GM21576 (cell line): ENCODE measurements around the gene RBM25.
"Not testable (repeated sequence)": the region's sequence is repeated elsewhere in the genome, so short reads cannot be mapped to it uniquely, and the experiment has no call there.

Experiments
- ATAC-seq: cut with Tn5 transposase; IDR thresholded peaks from one replicate; pipeline ENCODE4 v1.9.1; 2021; ENCODE audit warnings: mild to moderate bottlenecking, moderate library complexity; ENCODE audit not compliant: unreplicated experiment

Gene RBM25

DNA sequence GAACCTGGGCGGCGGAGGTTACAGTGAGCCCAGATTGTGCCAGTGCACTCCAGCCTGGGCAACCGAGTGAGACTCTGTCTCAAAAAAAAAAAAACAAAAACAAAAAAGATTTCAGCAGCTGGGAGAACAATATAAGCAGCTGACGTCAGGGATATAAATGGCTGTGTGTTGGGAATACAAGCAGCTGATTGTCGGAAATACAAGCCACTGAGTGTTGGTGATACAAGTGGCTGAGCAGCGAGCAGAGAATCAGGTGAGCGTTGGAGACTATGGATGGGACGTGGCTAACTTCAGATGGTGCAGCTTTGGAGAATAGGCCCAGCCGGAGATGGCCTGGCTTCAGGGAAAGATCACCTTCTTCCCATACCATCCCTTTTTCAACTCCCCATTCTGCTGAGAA is 109.9 kb downstream of the RBM25 start:
- ATAC-seq, result no peak

DNA sequence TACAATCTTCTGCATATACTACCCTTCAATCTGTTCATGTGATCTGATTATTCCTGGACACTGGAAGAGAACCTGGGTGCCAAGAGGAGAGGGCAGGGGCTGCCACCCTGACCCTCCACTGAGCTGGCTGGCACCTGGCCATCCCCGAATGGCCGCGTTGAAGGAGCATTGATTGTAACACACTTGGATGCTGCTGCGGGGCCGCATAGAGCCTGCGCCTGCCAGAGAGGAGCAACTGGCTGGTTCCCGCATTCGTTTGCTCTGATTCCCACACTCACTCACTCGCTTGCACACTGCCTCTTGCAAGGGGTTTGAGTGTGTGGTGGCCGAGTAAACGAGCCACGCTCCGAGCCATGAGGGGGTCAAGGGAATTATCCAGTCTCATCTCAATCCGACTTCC is 110.4 kb downstream of the RBM25 start:
- no peak for ATAC-seq

DNA sequence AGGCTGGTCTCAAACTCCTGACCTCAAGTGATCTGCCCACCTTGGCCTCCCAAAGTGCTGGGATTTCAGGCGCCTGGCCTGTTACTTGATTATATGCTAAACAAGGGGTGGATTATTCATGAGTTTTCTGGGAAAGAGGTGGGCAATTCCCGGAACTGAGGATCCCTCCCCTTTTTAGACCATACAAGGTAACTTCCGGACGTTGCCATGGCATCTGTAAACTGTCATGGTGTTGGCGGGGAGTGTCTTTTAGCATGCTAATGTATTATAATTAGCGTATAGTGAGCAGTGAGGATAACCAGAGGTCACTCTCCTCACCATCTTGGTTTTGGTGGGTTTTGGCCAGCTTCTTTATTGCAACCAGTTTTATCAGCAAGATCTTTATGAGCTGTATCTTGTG is 111.5 kb downstream of the RBM25 start:
- not testable (repeated sequence) for ATAC-seq

DNA sequence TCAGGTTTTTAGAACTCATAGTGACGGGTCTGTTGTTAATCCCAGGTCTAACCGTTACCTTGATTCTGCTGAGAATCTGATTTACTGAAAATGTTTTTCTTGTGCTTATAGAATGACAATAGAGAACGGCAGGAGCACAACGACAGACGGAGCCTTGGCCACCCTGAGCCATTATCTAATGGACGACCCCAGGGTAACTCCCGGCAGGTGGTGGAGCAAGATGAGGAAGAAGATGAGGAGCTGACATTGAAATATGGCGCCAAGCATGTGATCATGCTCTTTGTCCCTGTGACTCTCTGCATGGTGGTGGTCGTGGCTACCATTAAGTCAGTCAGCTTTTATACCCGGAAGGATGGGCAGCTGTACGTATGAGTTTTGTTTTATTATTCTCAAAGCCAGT is 112.4 kb downstream of the RBM25 start:
- ATAC-seq, result no peak

DNA sequence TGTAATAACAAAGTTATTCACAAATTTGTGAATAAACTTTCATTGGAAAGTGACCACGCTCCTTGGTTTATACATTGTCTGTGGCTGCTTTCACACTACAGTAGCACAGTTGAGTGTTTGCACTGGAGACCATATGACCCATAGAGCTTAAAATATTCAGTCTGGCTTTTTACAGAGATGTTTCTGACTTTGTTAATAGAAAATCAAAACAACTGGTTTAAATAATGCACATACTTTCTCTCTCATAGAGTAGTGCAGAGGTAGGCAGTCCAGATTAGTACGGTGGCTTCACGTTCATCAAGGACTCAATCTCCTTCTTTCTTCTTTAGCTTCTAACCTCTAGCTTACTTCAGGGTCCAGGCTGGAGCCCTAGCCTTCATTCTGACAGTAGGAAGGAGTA is 114.2 kb downstream of the RBM25 start:
- ATAC-seq, result no peak

DNA sequence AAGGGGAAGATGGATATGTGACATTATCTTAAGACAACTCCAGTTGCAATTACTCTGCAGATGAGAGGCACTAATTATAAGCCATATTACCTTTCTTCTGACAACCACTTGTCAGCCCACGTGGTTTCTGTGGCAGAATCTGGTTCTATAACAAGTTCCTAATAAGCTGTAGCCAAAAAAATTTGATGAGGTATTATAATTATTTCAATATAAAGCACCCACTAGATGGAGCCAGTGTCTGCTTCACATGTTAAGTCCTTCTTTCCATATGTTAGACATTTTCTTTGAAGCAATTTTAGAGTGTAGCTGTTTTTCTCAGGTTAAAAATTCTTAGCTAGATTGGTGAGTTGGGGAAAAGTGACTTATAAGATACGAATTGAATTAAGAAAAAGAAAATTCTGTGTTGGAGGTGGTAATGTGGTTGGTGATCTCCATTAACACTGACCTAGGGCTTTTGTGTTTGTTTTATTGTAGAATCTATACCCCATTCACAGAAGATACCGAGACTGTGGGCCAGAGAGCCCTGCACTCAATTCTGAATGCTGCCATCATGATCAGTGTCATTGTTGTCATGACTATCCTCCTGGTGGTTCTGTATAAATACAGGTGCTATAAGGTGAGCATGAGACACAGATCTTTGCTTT is 114.9 kb downstream of the RBM25 start:
- no peak for ATAC-seq
